ENCODE measurements around the gene PDCD5. TPM values are rescaled to one million over a fixed set of nuclear protein-coding genes. Genes with fewer than 3 reads are reported as not detected.
"Not testable (repeated sequence)": the region's sequence is repeated elsewhere in the genome, so short reads cannot be mapped to it uniquely, and the experiment has no call there.

The PDCD5 gene, protein sequence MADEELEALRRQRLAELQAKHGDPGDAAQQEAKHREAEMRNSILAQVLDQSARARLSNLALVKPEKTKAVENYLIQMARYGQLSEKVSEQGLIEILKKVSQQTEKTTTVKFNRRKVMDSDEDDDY
- 78.0 and 91.5 TPM in 2 replicates for total RNA-seq

DNA sequence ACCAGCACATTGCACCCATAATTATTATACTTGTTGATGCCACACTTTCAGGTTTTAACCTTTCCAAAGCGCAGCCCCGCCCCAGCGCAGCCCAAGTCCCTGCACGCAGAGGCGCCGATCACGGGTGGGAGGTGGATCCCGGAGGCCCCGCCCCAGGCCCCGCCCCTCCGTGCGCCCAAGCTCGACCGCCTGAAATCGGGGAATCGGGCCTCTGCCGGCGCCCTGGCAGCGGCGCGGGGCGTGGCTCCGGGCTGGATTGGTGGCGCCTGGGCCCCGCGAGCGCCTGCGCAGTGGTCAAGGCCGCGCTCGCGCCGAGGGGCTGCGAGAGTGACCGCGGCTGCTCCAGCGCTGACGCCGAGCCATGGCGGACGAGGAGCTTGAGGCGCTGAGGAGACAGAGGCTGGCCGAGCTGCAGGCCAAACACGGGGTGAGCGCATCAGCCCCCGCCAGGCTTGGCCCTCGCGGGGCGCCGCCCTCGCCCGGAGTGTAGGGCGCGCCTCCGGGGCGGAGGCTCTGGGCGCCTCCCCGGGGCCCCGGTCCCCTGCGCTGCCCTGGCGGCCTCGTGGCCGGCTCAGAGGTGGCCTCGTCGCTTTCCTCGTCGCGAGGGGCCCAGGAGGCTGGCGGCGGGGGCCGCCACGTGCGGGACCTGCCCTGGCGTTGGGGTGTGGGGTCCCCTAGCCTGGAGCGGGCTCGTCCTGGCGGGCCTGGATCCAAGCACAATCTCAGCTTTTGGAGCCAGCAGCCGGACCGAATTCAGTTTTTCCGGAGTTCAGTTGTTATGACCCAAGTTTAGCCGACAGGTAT is at the start of gene PDCD5:
Gene PDCD5, plus strand, starts transcription at position 290 of the 804 bp plus-strand sequence. Its CDS starts 72 bp downstream, at position 362.
- TF ChIP-seq, protein P1, sequence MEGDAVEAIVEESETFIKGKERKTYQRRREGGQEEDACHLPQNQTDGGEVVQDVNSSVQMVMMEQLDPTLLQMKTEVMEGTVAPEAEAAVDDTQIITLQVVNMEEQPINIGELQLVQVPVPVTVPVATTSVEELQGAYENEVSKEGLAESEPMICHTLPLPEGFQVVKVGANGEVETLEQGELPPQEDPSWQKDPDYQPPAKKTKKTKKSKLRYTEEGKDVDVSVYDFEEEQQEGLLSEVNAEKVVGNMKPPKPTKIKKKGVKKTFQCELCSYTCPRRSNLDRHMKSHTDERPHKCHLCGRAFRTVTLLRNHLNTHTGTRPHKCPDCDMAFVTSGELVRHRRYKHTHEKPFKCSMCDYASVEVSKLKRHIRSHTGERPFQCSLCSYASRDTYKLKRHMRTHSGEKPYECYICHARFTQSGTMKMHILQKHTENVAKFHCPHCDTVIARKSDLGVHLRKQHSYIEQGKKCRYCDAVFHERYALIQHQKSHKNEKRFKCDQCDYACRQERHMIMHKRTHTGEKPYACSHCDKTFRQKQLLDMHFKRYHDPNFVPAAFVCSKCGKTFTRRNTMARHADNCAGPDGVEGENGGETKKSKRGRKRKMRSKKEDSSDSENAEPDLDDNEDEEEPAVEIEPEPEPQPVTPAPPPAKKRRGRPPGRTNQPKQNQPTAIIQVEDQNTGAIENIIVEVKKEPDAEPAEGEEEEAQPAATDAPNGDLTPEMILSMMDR (IDR thresholded peaks at IDR 0.05; ENCODE audit: insufficient read depth, low read depth, low read length), result no peak
- peak; percentile 92 for DNase-seq (ENCODE audit: low read depth)
- H3K4me3 ChIP-seq (ENCODE audit: low read depth, low read length), result peak within 1 kb of the TSS; percentile 93

- H3K4me3 ChIP-seq (ENCODE audit: low read depth, low read length), result no peak overlapping the region
- DNase-seq (ENCODE audit: low read depth), result no peak
- TF ChIP-seq, protein P1 (IDR thresholded peaks at IDR 0.05; ENCODE audit: insufficient read depth, low read depth, low read length), result no peak
Observed at GRCh38 chr19:32532233-32532632, 48.8 kb upstream of the PDCD5 start.

- no peak overlapping the region for H3K4me3 ChIP-seq (ENCODE audit: low read depth, low read length)
- TF ChIP-seq, protein P1 (IDR thresholded peaks at IDR 0.05; ENCODE audit: insufficient read depth, low read depth, low read length), result no peak
- DNase-seq (ENCODE audit: low read depth), result no peak
Observed at GRCh38 chr19:32537580-32537979, 43.4 kb upstream of the PDCD5 start.

GRCh38 chr19:32539240-32539916 is 41.6 kb upstream of the PDCD5 start:
- TF ChIP-seq, protein P1 (IDR thresholded peaks at IDR 0.05; ENCODE audit: insufficient read depth, low read depth, low read length), result no peak
- H3K4me3 ChIP-seq (ENCODE audit: low read depth, low read length), result no peak overlapping the region
- DNase-seq (ENCODE audit: low read depth), result no peak

GRCh38 chr19:32540621-32541020 is 40.4 kb upstream of the PDCD5 start:
- TF ChIP-seq, protein P1 (IDR thresholded peaks at IDR 0.05; ENCODE audit: insufficient read depth, low read depth, low read length), result no peak
- no peak overlapping the region for H3K4me3 ChIP-seq (ENCODE audit: low read depth, low read length)
- DNase-seq (ENCODE audit: low read depth), result no peak

DNA sequence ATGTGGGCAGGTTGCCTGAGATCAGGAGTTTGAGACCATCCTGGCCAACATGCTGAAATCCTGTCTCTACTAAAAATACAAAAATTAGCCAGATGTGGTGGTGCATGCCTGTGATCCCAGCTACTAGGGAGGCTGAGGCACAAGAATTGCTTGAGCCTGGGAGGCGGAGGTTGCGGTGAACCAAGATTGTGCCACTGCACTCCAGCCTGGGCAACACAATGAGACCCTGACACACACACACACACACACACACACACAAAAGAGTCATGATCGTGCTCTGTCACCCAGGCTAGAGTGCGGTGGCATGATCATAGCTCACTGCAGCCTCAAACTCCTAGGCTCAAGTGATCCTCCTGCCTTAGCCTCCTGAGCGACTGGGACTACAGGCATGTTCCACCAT is 39.6 kb upstream of the PDCD5 start:
- not testable (repeated sequence) for DNase-seq (ENCODE audit: low read depth); H3K4me3 ChIP-seq (ENCODE audit: low read depth, low read length)

DNA sequence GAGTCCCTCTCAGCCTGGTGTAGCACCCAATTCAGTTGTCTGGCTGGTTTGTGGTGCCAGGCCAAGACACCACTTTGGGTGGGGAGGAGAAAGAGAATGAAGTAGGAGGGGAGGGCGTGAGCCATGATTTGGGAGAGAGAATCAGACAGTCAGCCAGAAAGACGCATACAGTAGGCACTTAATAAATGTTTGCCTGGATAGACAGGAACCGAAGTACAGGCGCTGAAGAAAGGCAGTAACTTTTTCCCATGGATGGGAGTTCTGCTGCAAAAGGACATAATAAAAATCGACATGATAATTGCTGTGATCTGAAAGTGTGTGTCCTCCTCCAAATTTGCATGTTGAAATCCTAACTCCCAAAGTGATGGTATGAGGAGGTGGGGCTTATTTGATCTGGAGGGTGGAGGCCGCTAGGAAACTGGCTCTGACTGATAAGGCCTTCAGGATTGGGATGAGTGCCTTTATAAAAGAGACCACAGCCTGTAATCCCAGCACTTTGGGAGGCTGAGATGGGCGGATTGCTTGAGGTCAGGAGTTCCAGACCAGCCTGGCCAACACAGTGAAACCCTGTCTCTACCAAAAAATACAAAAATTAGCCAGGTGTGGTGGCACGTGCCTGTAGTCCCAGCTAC is 38.4 kb upstream of the PDCD5 start:
- no peak overlapping the region for H3K4me3 ChIP-seq (ENCODE audit: low read depth, low read length)
- TF ChIP-seq, protein P1 (IDR thresholded peaks at IDR 0.05; ENCODE audit: insufficient read depth, low read depth, low read length), result no peak

More for the DNA sequence above, 38.4 kb upstream of the PDCD5 start:
- DNase-seq (ENCODE audit: low read depth), result no peak
